T47D (cell line): ENCODE data around the gene HHATL.
"Not testable (repeated sequence)": the region's sequence is repeated elsewhere in the genome, so short reads cannot be mapped to it uniquely, and the experiment has no call there.

Experiments used
- DNase-seq, 2 experiments: peaks; one replicate each; pipeline versions ENCODE4 v3.0.0 to v3.0.0-alpha.2; 2011 to 2012; ENCODE audit warnings: low read depth in 1 of 2, low spot score in 1 of 2
- JUND ChIP-seq: IDR thresholded peaks from 2 replicates; pipeline ENCODE4 v1.6.1; 2012; ENCODE audit warnings: low read depth
- in situ Hi-C: cut with HindIII; loops from 2 replicates; pipeline ENCODE4 v1.10.0; 2016; ENCODE audit warnings: low sequenced_read_pairs, low pct_unique_long_range_greater_than_20kb

The HHATL gene

GRCh38 chr3:42731476-42732195 is 29.0 kb upstream of the HHATL start:
- in situ Hi-C loops = no loop called here
- no peak for DNase-seq
- TF ChIP-seq JUND = no peak

- in situ Hi-C loops = no loop called here
- TF ChIP-seq JUND = no peak
- no peak for DNase-seq
Measured at GRCh38 chr3:42730706-42731420, 28.3 kb upstream of the HHATL start.

GRCh38 chr3:42730294-42730693 is 27.7 kb upstream of the HHATL start:
- TF ChIP-seq JUND = no peak
- no peak for DNase-seq
- in situ Hi-C loops = no loop called here

- in situ Hi-C loops = no loop called here
- no peak for TF ChIP-seq JUND
- DNase-seq = no peak
Measured at GRCh38 chr3:42729404-42730145, 27.0 kb upstream of the HHATL start.

GRCh38 chr3:42728668-42729364 is 26.2 kb upstream of the HHATL start:
- in situ Hi-C loops = no loop called here
- TF ChIP-seq JUND = no peak
- DNase-seq = no peak

GRCh38 chr3:42728056-42728455 is 25.5 kb upstream of the HHATL start:
- TF ChIP-seq JUND = no peak
- DNase-seq = no peak
- in situ Hi-C loops = no loop called here

- in situ Hi-C loops = no loop called here
- no peak for DNase-seq
Measured at GRCh38 chr3:42725454-42725853, 22.9 kb upstream of the HHATL start.

GRCh38 chr3:42723219-42723618 is 20.6 kb upstream of the HHATL start:
- in situ Hi-C loops = no loop called here
- no peak for DNase-seq
- TF ChIP-seq JUND = no peak

More at GRCh38 chr3:42725454-42725853, 22.9 kb upstream of the HHATL start:
- TF ChIP-seq JUND = no peak

- in situ Hi-C loops, DNase-seq: not testable (repeated sequence)
Measured at GRCh38 chr3:42722442-42722841, 19.8 kb upstream of the HHATL start.

- in situ Hi-C loops = no loop called here
- no peak for TF ChIP-seq JUND
- DNase-seq = no peak
Measured at GRCh38 chr3:42721690-42722089, 19.1 kb upstream of the HHATL start.

GRCh38 chr3:42720126-42720525 is 17.5 kb upstream of the HHATL start:
- no peak for DNase-seq
- in situ Hi-C loops = no loop called here

GRCh38 chr3:42719002-42719401 is 16.4 kb upstream of the HHATL start:
- in situ Hi-C loops = no loop called here
- TF ChIP-seq JUND = no peak
- DNase-seq = no peak

More at GRCh38 chr3:42720126-42720525, 17.5 kb upstream of the HHATL start:
- TF ChIP-seq JUND = no peak
